Measurements from ENCODE around the gene PIAS4. TPM values are rescaled to one million over a fixed set of nuclear protein-coding genes. Genes with fewer than 3 reads are reported as not detected.

PIAS4 gene
- total RNA-seq, 4 donors from 2014 or later = 23.0 to 32.4 (median 26.3) TPM

DNA sequence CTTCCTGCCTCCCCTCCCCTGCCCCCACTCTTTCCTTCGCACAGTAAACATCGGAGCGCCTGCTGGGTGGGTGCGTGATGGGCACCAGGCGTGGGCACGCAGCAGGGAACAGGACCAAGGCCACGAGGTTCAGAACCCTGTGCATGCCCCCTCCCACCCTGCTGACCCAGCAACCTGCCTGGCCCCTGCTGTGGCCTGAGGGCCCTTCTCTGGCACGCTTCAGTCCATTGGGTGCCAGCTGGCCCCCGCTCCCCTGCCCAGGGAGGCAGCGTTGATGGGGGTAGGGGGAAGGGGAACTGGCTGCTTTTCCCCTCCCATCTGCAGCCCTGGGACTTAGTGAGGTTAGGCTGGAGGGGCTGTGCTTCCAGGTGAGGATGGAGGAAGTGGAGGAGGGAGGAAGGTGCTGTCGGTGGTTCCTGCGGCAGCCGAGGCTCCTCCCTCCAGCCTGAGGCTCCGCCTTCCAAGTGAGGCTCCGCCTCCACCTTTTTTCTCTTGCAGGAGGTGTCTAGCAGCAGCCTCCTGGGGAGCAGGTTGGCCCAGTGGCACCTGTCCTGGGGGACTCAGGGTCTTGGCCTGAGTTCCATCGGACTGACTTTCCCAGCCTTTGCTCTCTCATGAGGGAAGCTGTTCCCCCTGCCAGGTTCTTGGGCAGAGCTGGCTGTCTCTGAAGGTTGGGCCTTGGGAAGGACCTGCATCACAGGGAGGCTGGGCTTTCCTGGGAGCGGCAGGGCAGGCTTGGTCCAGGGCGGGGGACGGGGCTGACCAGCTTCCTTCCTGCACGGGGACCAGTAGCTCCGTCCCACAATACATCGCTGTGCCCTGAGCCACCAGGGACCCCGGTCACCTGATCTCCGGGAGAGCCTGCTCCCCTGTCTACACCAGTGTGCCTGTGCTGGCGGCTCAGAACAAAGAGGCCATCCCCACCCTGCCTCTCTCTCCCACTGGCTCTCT is 7.3 kb downstream of the PIAS4 start:
- 45 to 52% methylated on average over 22 to 23 of the region's 25 CpGs for WGBS, 2 donors
- Histone ChIP-seq H3K4me3 (peak overlapping the region in 2 of 4 donors; percentile 30 to 32), H3K9me3 (no peaks in the 10 kb centered on the region), H3K4me1 (peaks cover 0 to 96% (median 68%) of the 10 kb centered on the region in 4 donors), H3K27ac (peak overlapping the region; percentile 77 to 95 (median 87)), H3K27me3 (no peaks in the 10 kb centered on the region), H3K36me3 (peaks cover 3 to 36% (median 12%) of the 10 kb centered on the region in 3 donors)
- DNase-seq (ENCODE audit: low spot score in 2 of 2) = no peak
- TF ChIP-seq EP300 (IDR thresholded peaks at IDR 0.05) = peak in 1 of 2 donors; percentile 47
- TF ChIP-seq, protein P1, sequence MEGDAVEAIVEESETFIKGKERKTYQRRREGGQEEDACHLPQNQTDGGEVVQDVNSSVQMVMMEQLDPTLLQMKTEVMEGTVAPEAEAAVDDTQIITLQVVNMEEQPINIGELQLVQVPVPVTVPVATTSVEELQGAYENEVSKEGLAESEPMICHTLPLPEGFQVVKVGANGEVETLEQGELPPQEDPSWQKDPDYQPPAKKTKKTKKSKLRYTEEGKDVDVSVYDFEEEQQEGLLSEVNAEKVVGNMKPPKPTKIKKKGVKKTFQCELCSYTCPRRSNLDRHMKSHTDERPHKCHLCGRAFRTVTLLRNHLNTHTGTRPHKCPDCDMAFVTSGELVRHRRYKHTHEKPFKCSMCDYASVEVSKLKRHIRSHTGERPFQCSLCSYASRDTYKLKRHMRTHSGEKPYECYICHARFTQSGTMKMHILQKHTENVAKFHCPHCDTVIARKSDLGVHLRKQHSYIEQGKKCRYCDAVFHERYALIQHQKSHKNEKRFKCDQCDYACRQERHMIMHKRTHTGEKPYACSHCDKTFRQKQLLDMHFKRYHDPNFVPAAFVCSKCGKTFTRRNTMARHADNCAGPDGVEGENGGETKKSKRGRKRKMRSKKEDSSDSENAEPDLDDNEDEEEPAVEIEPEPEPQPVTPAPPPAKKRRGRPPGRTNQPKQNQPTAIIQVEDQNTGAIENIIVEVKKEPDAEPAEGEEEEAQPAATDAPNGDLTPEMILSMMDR (IDR thresholded peaks at IDR 0.05) = no peak
- peak in 1 of 2 donors; percentile 7 for TF ChIP-seq POLR2A (IDR thresholded peaks at IDR 0.05)

DNA sequence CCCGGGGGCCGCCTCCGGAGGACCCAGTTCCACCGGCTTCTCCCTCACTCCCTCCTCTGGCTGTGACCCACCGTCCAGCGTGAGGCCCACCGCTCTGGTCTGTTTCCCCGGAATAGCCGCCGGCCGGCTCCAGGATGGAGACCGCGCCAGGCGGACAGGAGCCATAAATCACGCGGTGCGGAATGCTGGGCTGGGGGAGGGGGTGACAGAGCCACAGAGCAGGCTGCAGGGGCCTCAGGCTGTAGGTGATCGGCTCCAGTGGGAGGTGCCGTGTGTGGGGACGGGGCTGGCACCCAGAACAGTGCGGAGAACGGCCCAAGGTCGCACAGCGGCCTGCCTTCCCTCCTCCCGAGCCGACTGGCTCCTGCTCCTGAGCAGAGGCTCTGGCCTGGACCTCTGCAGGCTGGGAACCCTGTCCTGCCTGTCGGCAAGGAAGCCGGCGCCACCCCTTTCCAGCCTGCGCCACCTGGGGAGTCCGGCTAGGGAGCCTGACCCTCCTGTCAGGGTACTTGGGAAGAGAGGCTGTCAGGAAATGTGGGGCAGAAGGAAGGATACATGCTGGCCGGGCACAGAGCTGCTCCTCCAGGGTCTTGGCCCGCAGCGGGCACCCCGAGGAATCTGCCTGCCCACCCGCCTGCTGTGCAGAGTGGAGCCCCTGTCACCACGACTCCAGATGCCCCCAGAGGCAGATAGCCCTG is 8.3 kb downstream of the PIAS4 start:
- peak overlapping the region; percentile 77 to 95 (median 87) for H3K27ac ChIP-seq
- peaks cover 0 to 96% (median 62%) of the 10 kb centered on the region in 4 donors for H3K4me1 ChIP-seq
- 48 to 51% methylated on average over 29 to 33 of the region's 37 CpGs for WGBS, 2 donors
- peaks cover 3 to 36% (median 12%) of the 10 kb centered on the region in 3 donors for H3K36me3 ChIP-seq
- no peaks in the 10 kb centered on the region for H3K9me3 ChIP-seq
- no peak for DNase-seq (ENCODE audit: low spot score in 2 of 2)
- TF ChIP-seq, protein P1 (IDR thresholded peaks at IDR 0.05) = no peak
- TF ChIP-seq EP300 (IDR thresholded peaks at IDR 0.05) = no peak
- no peak for TF ChIP-seq POLR2A (IDR thresholded peaks at IDR 0.05)
- H3K27me3 ChIP-seq = no peaks in the 10 kb centered on the region
- H3K4me3 ChIP-seq = peak overlapping the region in 3 of 4 donors; percentile 5 to 32 (median 30)

GRCh38 chr19:4016486-4016885 is 8.9 kb downstream of the PIAS4 start:
- WGBS, 2 donors = 56 to 61% methylated on average over 10 to 12 of the region's 12 CpGs
- TF ChIP-seq, protein P1 (IDR thresholded peaks at IDR 0.05) = no peak
- TF ChIP-seq EP300 (IDR thresholded peaks at IDR 0.05) = peak; percentile 18 to 77
- DNase-seq (ENCODE audit: low spot score in 2 of 2) = peak in 1 of 2 donors; percentile 9
- H3K27me3 ChIP-seq = no peaks in the 10 kb centered on the region
- peaks cover 0 to 93% (median 58%) of the 10 kb centered on the region in 4 donors for H3K4me1 ChIP-seq
- H3K9me3 ChIP-seq = no peaks in the 10 kb centered on the region
- H3K4me3 ChIP-seq = peak overlapping the region in 2 of 4 donors; percentile 30 to 32
- peaks cover 3 to 36% (median 12%) of the 10 kb centered on the region in 3 donors for H3K36me3 ChIP-seq
- H3K27ac ChIP-seq = peak overlapping the region; percentile 77 to 95 (median 87)

- Histone ChIP-seq H3K27me3 (no peaks in the 10 kb centered on the region), H3K36me3 (peaks cover 3 to 40% (median 12%) of the 10 kb centered on the region in 3 donors), H3K9me3 (no peaks in the 10 kb centered on the region), H3K27ac (peak overlapping the region; percentile 77 to 95 (median 87)), H3K4me1 (peaks cover 0 to 90% (median 58%) of the 10 kb centered on the region in 4 donors), H3K4me3 (peak overlapping the region in 1 of 4 donors; percentile 13)
- DNase-seq (ENCODE audit: low spot score in 2 of 2) = no peak
- no peak for TF ChIP-seq EP300 (IDR thresholded peaks at IDR 0.05)
- no peak for TF ChIP-seq POLR2A (IDR thresholded peaks at IDR 0.05)
- TF ChIP-seq, protein P1 (IDR thresholded peaks at IDR 0.05) = no peak
- 63 to 69% methylated on average over 14 to 15 of the region's 15 CpGs for WGBS, 2 donors
These were observed 9.5 kb downstream of the PIAS4 start for GRCh38 chr19:4016903-4017638.
